Ovary (tissue), 9 donors: ENCODE measurements around the gene PCARE. TPM values are rescaled to one million over a fixed set of nuclear protein-coding genes. Genes with fewer than 3 reads are reported as not detected.
A peak's percentile ranks its signal among the peaks of the same experiment; 100 is the strongest.

ENCODE experiments used
- DNase-seq, 5 donors: peaks; one replicate each; pipeline ENCODE4 v3.0.0-alpha.2; 2019 to 2020
- H3K27ac ChIP-seq, 2 donors: fragments of 200-600 bp; one replicate each; pipeline versions ENCODE4 v1.5.1 to v1.8.0; 2019 to 2022
- H3K27me3 ChIP-seq: fragments of 200-600 bp; one replicate; pipeline ENCODE4 v1.8.0; 2022
- H3K36me3 ChIP-seq: fragments of 200-600 bp; sonication (generic); one replicate; pipeline ENCODE4 v1.5.1; 2019
- H3K4me1 ChIP-seq: one replicate; pipeline ENCODE4 v1.8.1; 2013; ENCODE audit warnings: mild to moderate bottlenecking, moderate library complexity; ENCODE audit not compliant: insufficient read depth
- H3K4me3 ChIP-seq: fragments of 200-600 bp; sonication (generic); one replicate; pipeline ENCODE4 v1.5.1; 2017
- H3K9me3 ChIP-seq, 2 donors: fragments of 200-600 bp in 1 of 2; sonication (generic) in 1 of 2; one replicate each; pipeline versions ENCODE4 v1.5.1 to v1.8.1; 2013 to 2019; ENCODE audit warnings: mild to moderate bottlenecking in 1 of 2, moderate library complexity in 1 of 2
- CTCF ChIP-seq, 3 donors: fragments of 450-650 bp in 2 of 3; fragments of 200-600 bp in 1 of 3; IDR thresholded peaks; one replicate each; pipeline versions ENCODE4 v1.5.1 to v1.8.0; 2016 to 2022; ENCODE audit warnings: antibody characterized with exemption in 3 of 3, mild to moderate bottlenecking in 1 of 3
- EP300 ChIP-seq: sonication (generic); formaldehyde crosslinking; IDR thresholded peaks from one replicate; pipeline ENCODE4 v1.6.1; 2017; ENCODE audit warnings: antibody characterized with exemption
- POLR2A ChIP-seq: fragments of 450-650 bp; IDR thresholded peaks from one replicate; pipeline ENCODE4 v1.6.1; 2017; ENCODE audit warnings: antibody characterized with exemption, mild to moderate bottlenecking, moderate library complexity
- WGBS, 3 donors: extraction: QIAGEN DNeasy Blood & Tissue Kit in 1 of 3; methylation state at CpG; one replicate each; pipeline versions ENCODE4 v1.1.5 to v1.1.7; 2013 to 2017; 5-methylcytosine and 5-hydroxymethylcytosine counted together
- intact Hi-C, 4 donors: fragments of 100-400 bp; cut with DNase I; formaldehyde crosslinking; loops; one replicate each; pipeline versions ENCODE4 v1.11.0 to v1.15.1; 2022 to 2023
- polyA plus RNA-seq, 2 donors: library from polyadenylated mRNA; stranded (reverse); fragments of 200-250 nt in 1 of 2; fragments of 350-450 nt in 1 of 2; fragmentation: Illumina TruSeq in 1 of 2; extraction: RNeasy Lipid Tissue Mini Kit (QIAGEN cat#74804) in 1 of 2; gene quantifications; one replicate each; pipeline ENCODE4 v1.2.3, GENCODE V29; 2013 to 2014
- total RNA-seq, 7 donors: library from RNA; depleted of rRNA in 2 of 7; stranded (reverse); fragments of >200 nt in 2 of 7; fragmentation: NEBNext Ultra II Directional in 3 of 7; extraction: Animal tissue kit (Norgen Biotek cat#: 25700) in 3 of 7; gene quantifications; one replicate each; pipeline versions ENCODE4 v1.1.0 to v1.2.4, GENCODE V29; 2016 to 2023
- donor health status: DM: no; HTN: no; CAD: no; lungs with moderate emphysema.
- donor health status: DM: no; HTN: no; CAD: no.
- donor health status: Bipolar disorder and iron deficiency.
- donor health status: DM: yes; HTN: yes; CAD: no.
- donor health status: DM: no; HTN: no; CAD: no.
- donor health status: DM: yes; HTN: yes; CAD: no.

The PCARE gene
- total and polyA plus RNA-seq, 9 donors, result 0.08 to 0.50 (median 0.20) TPM

- Histone ChIP-seq H3K4me3 (no peak overlapping the region), H3K36me3 (no peaks in the 10 kb centered on the region), H3K9me3 (no peaks in the 10 kb centered on the region), H3K27ac (peak overlapping the region in 1 of 2 donors; percentile 19), H3K27me3 (no peaks in the 10 kb centered on the region), H3K4me1 (peaks cover 21% of the 10 kb centered on the region)
- no peak for TF ChIP-seq EP300
- TF ChIP-seq CTCF (IDR thresholded peaks at IDR 0.05), result no peak
- no peak for TF ChIP-seq POLR2A
- intact Hi-C loops, result no loop called here
- 13 to 35% (median 21%) methylated on average over 6 of the region's 6 CpGs for WGBS, 3 donors
- no peak for DNase-seq
These were observed 13.1 kb downstream of the PCARE start for GRCh38 chr2:29061176-29061575.

- 64 to 76% (median 69%) methylated on average over 9 of the region's 9 CpGs for WGBS, 3 donors
- intact Hi-C loops, result no loop called here
- TF ChIP-seq CTCF (IDR thresholded peaks at IDR 0.05) (no peak), EP300 (no peak), POLR2A (no peak)
- H3K9me3 ChIP-seq, result no peaks in the 10 kb centered on the region
- no peaks in the 10 kb centered on the region for H3K36me3 ChIP-seq
- H3K27ac ChIP-seq, result no peak overlapping the region
- DNase-seq, result peak in 1 of 5 donors; percentile 9
- no peak overlapping the region for H3K4me3 ChIP-seq
- H3K27me3 ChIP-seq, result no peaks in the 10 kb centered on the region
- peaks cover 21% of the 10 kb centered on the region for H3K4me1 ChIP-seq
These were observed 13.9 kb downstream of the PCARE start for GRCh38 chr2:29060441-29060840.

- 92 to 97% (median 94%) methylated on average over 1 of the region's 1 CpG for whole genome bisulfite sequencing, 3 donors
- Histone ChIP-seq H3K36me3 (no peaks in the 10 kb centered on the region), H3K4me1 (peaks cover 16% of the 10 kb centered on the region), H3K27me3 (no peaks in the 10 kb centered on the region), H3K27ac (no peak overlapping the region), H3K4me3 (no peak overlapping the region), H3K9me3 (no peaks in the 10 kb centered on the region)
- DNase-seq, result no peak
- TF ChIP-seq EP300, result no peak
- no peak for TF ChIP-seq CTCF (IDR thresholded peaks at IDR 0.05)
- no peak for TF ChIP-seq POLR2A
- intact Hi-C loops, result no loop called here
These were observed 14.7 kb downstream of the PCARE start for GRCh38 chr2:29059624-29060023.

- WGBS, 3 donors, result 95 to 96% (median 96%) methylated on average over 4 of the region's 4 CpGs
- TF ChIP-seq CTCF (IDR thresholded peaks at IDR 0.05) (no peak), POLR2A (no peak), EP300 (no peak)
- DNase-seq, result no peak
These were observed 17.3 kb downstream of the PCARE start for GRCh38 chr2:29057006-29057405.

More at GRCh38 chr2:29057006-29057405, 17.3 kb downstream of the PCARE start:
- Histone ChIP-seq H3K36me3 (no peaks in the 10 kb centered on the region), H3K27me3 (no peaks in the 10 kb centered on the region), H3K9me3 (no peaks in the 10 kb centered on the region), H3K4me1 (peaks cover 5% of the 10 kb centered on the region), H3K4me3 (no peak overlapping the region), H3K27ac (no peak overlapping the region)
- intact Hi-C loops, result no loop called here
